K562 (cell line): ENCODE data around the gene HES5. TPM values are rescaled to one million over a fixed set of nuclear protein-coding genes. Genes with fewer than 3 reads are reported as not detected.

ENCODE experiments used
- ARID4B ChIP-seq: sonication (generic); formaldehyde crosslinking; IDR thresholded peaks from 2 replicates; pipeline ENCODE4 v1.8.0; 2022; ENCODE audit warnings: mild to moderate bottlenecking, missing genetic modification reagents
- PRDM10 ChIP-seq: fragments of 450-650 bp; IDR thresholded peaks from 2 replicates; pipeline ENCODE4 v1.6.1; 2018; ENCODE audit not compliant: partially characterized antibody
- ZBTB40 ChIP-seq, 2 experiments: fragments of 450-650 bp in 1 of 2; sonication (generic) in 1 of 2; formaldehyde crosslinking in 1 of 2; IDR thresholded peaks; 2 replicates each; pipeline versions ENCODE4 v1.7.1 to v1.9.0; 2016 to 2022; ENCODE audit warnings: inconsistent platforms in 1 of 2, mild to moderate bottlenecking in 1 of 2, missing genetic modification reagents in 1 of 2
- polyA plus RNA-seq, 8 experiments: library from polyadenylated mRNA; depleted of rRNA in 4 of 8; stranded (reverse) in 5 of 8; unstranded in 3 of 8; fragments of >200 nt; fragmentation: Nextera tagmentation in 2 of 8; fragmentation: Illumina TruSeq in 1 of 8; extraction: Ambion mirVana in 2 of 8; extraction: Trizol in 1 of 8; gene quantifications; 2 replicates each; pipeline versions ENCODE4 v1.2.1 to v1.2.3, GENCODE V29; 2011 to 2014; ENCODE audit warnings: inconsistent platforms in 1 of 8, missing spikeins in 1 of 8
- total RNA-seq, 7 experiments: library from RNA; depleted of rRNA in 6 of 7; stranded (reverse); fragments of >200 nt in 6 of 7; fragmentation: Illumina TruSeq in 2 of 7; extraction: Trizol in 2 of 7; gene quantifications; 2 replicates each; pipeline versions ENCODE4 v1.2.1 to v1.2.3, GENCODE V29; 2011 to 2021; ENCODE audit warnings: low replicate concordance in 1 of 7

Gene HES5
- total and polyA plus RNA-seq, 9 of the 15 experiments (the other 6 are each of a cell fraction or from before 2014, with no cell fraction given): not detected

GRCh38 chr1:2525572-2525919, 4.5 kb downstream of the HES5 start (continued):
- TF ChIP-seq ZBTB40 (IDR thresholded peaks at IDR 0.05) (0 out of 2 replicates have a peak, but pooled peaks have one; percentile 33), ZBTB40 (CRISPR knock-in tag; IDR thresholded peaks at IDR 0.05) (no peak), PRDM10 (no peak), ARID4B (CRISPR knock-in tag) (peak; percentile 42; the same call in 1 of the 2 replicates)
- TF ChIP-seq, all 486 proteins: peak for 8
